ENCODE results near the gene LIN9.

Gene LIN9

GRCh38 chr1:226185141-226186036 is 123.6 kb downstream of the LIN9 start:
- FAIRE-seq (no peak), DNase-seq (ENCODE audit: insufficient read length, low spot score) (no peak)

DNA sequence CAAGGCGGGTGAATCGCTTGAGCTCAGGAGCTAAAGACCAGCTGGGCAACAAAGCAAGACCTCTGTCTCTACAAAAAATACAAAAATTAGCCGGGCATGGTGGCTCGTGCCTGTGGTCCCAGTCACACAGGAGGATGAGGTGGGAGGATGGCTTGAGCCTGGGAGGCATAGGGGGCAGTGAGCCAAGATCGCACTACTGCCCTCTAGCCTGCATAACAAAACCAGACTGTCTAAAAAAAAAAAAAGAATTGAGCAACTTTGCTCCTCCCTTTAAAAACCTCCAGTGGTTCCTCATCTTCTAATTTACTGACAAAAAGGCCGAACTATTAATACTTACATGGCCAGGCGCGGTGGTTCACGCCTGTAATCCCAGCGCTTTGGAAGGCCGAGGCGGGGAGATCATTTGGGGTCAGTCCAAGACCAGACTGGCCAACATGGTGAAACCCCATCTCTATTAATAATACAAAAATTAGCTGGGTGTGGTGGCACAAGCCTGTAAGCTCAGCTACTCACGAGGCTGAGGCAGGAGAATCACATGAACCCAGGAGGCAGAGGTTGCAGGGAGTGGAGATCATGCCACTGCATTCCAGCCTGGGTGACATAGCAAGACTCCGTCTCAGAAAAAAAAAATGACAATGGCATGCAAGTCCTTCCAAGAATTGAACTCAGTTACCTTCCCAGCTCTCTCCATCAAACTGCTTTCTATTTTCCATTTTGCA is 126.8 kb downstream of the LIN9 start:
- FAIRE-seq (no peak), DNase-seq (ENCODE audit: insufficient read length, low spot score) (peak; percentile 44)

Measured in HTR-8/SVneo (cell line).